Right lobe of liver (tissue), 6 donors: ENCODE measurements around the gene C11orf68. TPM values are rescaled to one million over a fixed set of nuclear protein-coding genes. Genes with fewer than 3 reads are reported as not detected.
A peak's percentile ranks its signal among the peaks of the same experiment; 100 is the strongest.

ENCODE experiments used
- ATAC-seq, 4 donors: fragments of 200-7000 bp; cut with Tn5 transposase; one replicate each; pipeline ENCODE4 v1.9.1; 2020; ENCODE audit warnings: mild to moderate bottlenecking in 4 of 4, moderate library complexity in 4 of 4
- DNase-seq, 3 donors: peaks; one replicate each; pipeline ENCODE4 v3.0.0-alpha.2; 2020
- H3K27ac ChIP-seq, 3 donors: fragments of 200-600 bp; one replicate each; pipeline ENCODE4 v1.8.0; 2022
- H3K27me3 ChIP-seq, 2 donors: fragments of 200-600 bp; one replicate each; pipeline ENCODE4 v1.8.0; 2022
- H3K36me3 ChIP-seq, 4 donors: fragments of 200-600 bp; sonication (generic) in 1 of 4; one replicate each; pipeline versions ENCODE4 v1.5.1 to v1.8.0; 2017 to 2022; ENCODE audit warnings: control low read depth in 1 of 4
- H3K4me1 ChIP-seq, 4 donors: fragments of 200-600 bp; sonication (generic) in 1 of 4; one replicate each; pipeline versions ENCODE4 v1.5.1 to v1.8.0; 2017 to 2022; ENCODE audit warnings: control low read depth in 1 of 4
- H3K4me3 ChIP-seq, 3 donors: fragments of 200-600 bp; one replicate each; pipeline ENCODE4 v1.8.0; 2022
- H3K9me3 ChIP-seq, 4 donors: fragments of 200-600 bp; sonication (generic) in 1 of 4; one replicate each; pipeline versions ENCODE4 v1.5.1 to v1.8.0; 2017 to 2022; ENCODE audit warnings: control low read depth in 1 of 4
- CTCF ChIP-seq, 4 donors: fragments of 200-600 bp in 3 of 4; fragments of 450-650 bp in 1 of 4; IDR thresholded peaks; one replicate each; pipeline versions ENCODE4 v1.5.1 to v1.8.0; 2016 to 2022; ENCODE audit warnings: antibody characterized with exemption in 4 of 4, mild to moderate bottlenecking in 2 of 4
- POLR2A ChIP-seq: fragments of 450-650 bp; IDR thresholded peaks from one replicate; pipeline ENCODE4 v1.6.1; 2017; ENCODE audit warnings: antibody characterized with exemption, mild to moderate bottlenecking
- WGBS: methylation state at CpG from one replicate; pipeline ENCODE4 v1.1.6; 2018; ENCODE audit warnings: low coverage, low lambda C conversion rate; ENCODE audit not compliant: insufficient coverage; ENCODE audit errors: missing lambda C conversion rate; 5-methylcytosine and 5-hydroxymethylcytosine counted together
- intact Hi-C, 2 donors: fragments of 100-400 bp; cut with DNase I; formaldehyde crosslinking; loops; one replicate each; pipeline versions ENCODE4 v1.11.2 to v1.14.1; 2022
- total RNA-seq, 6 experiments: library from RNA; depleted of rRNA in 2 of 6; stranded (reverse); fragments of >200 nt in 2 of 6; fragmentation: NEBNext Ultra II Directional in 3 of 6; extraction: Animal tissue kit (Norgen Biotek cat#: 25700) in 3 of 6; gene quantifications; one replicate each; pipeline versions ENCODE4 v1.1.0 to v1.2.4, GENCODE V29; 2016 to 2023
- donor health status: DM: no; HTN: yes; CAD: no.
- donor health status: DM: no; HTN: no; CAD: no.
- donor health status: DM: no; HTN: no; CAD: no.
- donor health status: DM: no; HTN: yes; CAD: no.
- donor health status: DM: no; HTN: yes; CAD: no.

Gene C11orf68
- total RNA-seq, 6 experiments from 2014 or later, result 6.5 to 14.0 (median 12.4) TPM

GRCh38 chr11:65872586-65873317, 46.1 kb downstream of the C11orf68 start, which contains the start of gene EFEMP2:
Gene EFEMP2 (minus strand): TSS chr11:65872800. CDS start chr11:65872354, 446 bp downstream.
- no peaks in the 10 kb centered on the region for H3K36me3 ChIP-seq
- intact Hi-C loops, result no loop called here
- peak within 1 kb of the TSS; percentile 27 to 55 (median 45) for H3K4me3 ChIP-seq
- WGBS, result 10% methylated on average over 7 of the region's 69 CpGs
- DNase-seq (no peak), ATAC-seq (no peak)
- H3K9me3 ChIP-seq, result no peaks in the 10 kb centered on the region
- no peaks in the 10 kb centered on the region for H3K27me3 ChIP-seq
- peak within 1 kb of the TSS; percentile 56 to 88 (median 69) for H3K27ac ChIP-seq
- peaks cover 0 to 9% (median 0%) of the 10 kb centered on the region in 4 donors for H3K4me1 ChIP-seq
- no peak for TF ChIP-seq POLR2A
- no peak for TF ChIP-seq CTCF (IDR thresholded peaks at IDR 0.05)

- Histone ChIP-seq H3K27me3 (no peaks in the 10 kb centered on the region), H3K27ac (peak overlapping the region; percentile 52 to 88 (median 69)), H3K4me3 (peak overlapping the region; percentile 27 to 55 (median 45)), H3K9me3 (no peaks in the 10 kb centered on the region), H3K36me3 (no peaks in the 10 kb centered on the region), H3K4me1 (peaks cover 0 to 9% (median 0%) of the 10 kb centered on the region in 4 donors)
- TF ChIP-seq POLR2A (no peak), CTCF (IDR thresholded peaks at IDR 0.05) (no peak)
- ATAC-seq, result peak in 1 of 4 donors; percentile 10
- DNase-seq, result peak in 1 of 3 donors; percentile 56
- intact Hi-C loops, result no loop called here
- WGBS, result 83% methylated on average over 2 of the region's 26 CpGs
These were observed 46.9 kb downstream of the C11orf68 start for GRCh38 chr11:65871811-65872548.

GRCh38 chr11:65870706-65871681, 47.9 kb downstream of the C11orf68 start:
- no peak for TF ChIP-seq POLR2A
- TF ChIP-seq CTCF (IDR thresholded peaks at IDR 0.05), result no peak
- Histone ChIP-seq H3K9me3 (no peaks in the 10 kb centered on the region), H3K4me3 (no peak overlapping the region), H3K36me3 (peaks cover 0 to 3% (median 1%) of the 10 kb centered on the region in 4 donors), H3K27ac (peak overlapping the region; percentile 52 to 88 (median 69)), H3K27me3 (no peaks in the 10 kb centered on the region), H3K4me1 (peaks cover 0 to 9% (median 0%) of the 10 kb centered on the region in 4 donors)
- WGBS, result 55% methylated on average over 7 of the region's 24 CpGs
- DNase-seq, result peak in 1 of 3 donors; percentile 52
- intact Hi-C loops, result no loop called here
- peak in 1 of 4 donors; percentile 3 for ATAC-seq

- peaks cover 0 to 4% (median 2%) of the 10 kb centered on the region in 4 donors for H3K36me3 ChIP-seq
- TF ChIP-seq CTCF (IDR thresholded peaks at IDR 0.05), result no peak
- no peak for TF ChIP-seq POLR2A
- ATAC-seq (no peak), DNase-seq (peak in 1 of 3 donors; percentile 52)
- no peaks in the 10 kb centered on the region for H3K27me3 ChIP-seq
- peaks cover 0 to 9% (median 0%) of the 10 kb centered on the region in 4 donors for H3K4me1 ChIP-seq
- no CpG with 5 or more reads among the region's 11 CpGs for WGBS
- no peaks in the 10 kb centered on the region for H3K9me3 ChIP-seq
- no peak overlapping the region for H3K4me3 ChIP-seq
- H3K27ac ChIP-seq, result no peak overlapping the region
- intact Hi-C loops, result no loop called here
These were observed 48.6 kb downstream of the C11orf68 start for GRCh38 chr11:65870307-65870658.
